Chondrocyte (in vitro differentiated cells): ENCODE data around the gene SFRP5. TPM values are rescaled to one million over a fixed set of nuclear protein-coding genes. Genes with fewer than 3 reads are reported as not detected.

Experiments used
- DNase-seq: peaks from one replicate; pipeline ENCODE4 v3.0.0; 2021; ENCODE audit warnings: mixed read lengths, low spot score
- H3K27ac Mint-ChIP-seq: one replicate; pipeline ENCODE4 v1.8.0; 2021; ENCODE audit warnings: mild to moderate bottlenecking, moderate library complexity, mixed read lengths; ENCODE audit not compliant: unreplicated experiment
- H3K27me3 Mint-ChIP-seq: 2 replicates; pipeline ENCODE4 v1.8.0; 2021; ENCODE audit warnings: low read depth, mixed read lengths
- H3K36me3 Mint-ChIP-seq: 2 replicates; pipeline ENCODE4 v1.8.0; 2021; ENCODE audit warnings: low read depth, mixed read lengths
- H3K4me1 Mint-ChIP-seq: 2 replicates; pipeline ENCODE4 v1.8.0; 2021; ENCODE audit warnings: low read depth, mild to moderate bottlenecking, mixed read lengths
- H3K4me3 Mint-ChIP-seq: one replicate; pipeline ENCODE4 v1.8.0; 2021; ENCODE audit warnings: mild to moderate bottlenecking, moderate library complexity, mixed read lengths; ENCODE audit not compliant: unreplicated experiment
- H3K9me3 Mint-ChIP-seq: 2 replicates; pipeline ENCODE4 v1.8.0; 2021; ENCODE audit warnings: low read depth, mixed read lengths
- CTCF ChIP-seq: fragments of 200-600 bp; sonication (generic); IDR thresholded peaks from 2 replicates; pipeline ENCODE4 v1.5.0; 2021; ENCODE audit warnings: antibody characterized with exemption, mild to moderate bottlenecking, moderate library complexity
- total RNA-seq: library from RNA; stranded (reverse); gene quantifications from 3 replicates; pipeline ENCODE4 v1.2.1, GENCODE V29; 2021

The SFRP5 gene
- total RNA-seq, 1 donor from 2014 or later = 0.35 TPM

GRCh38 chr10:97785231-97785630 lies 13.4 kb upstream of the SFRP5 start:
- Mint-ChIP-seq H3K27ac (no peak overlapping the region), H3K9me3 (no peaks in the 10 kb centered on the region), H3K4me3 (no peak overlapping the region), H3K36me3 (no peaks in the 10 kb centered on the region), H3K4me1 (peaks cover 19% of the 10 kb centered on the region), H3K27me3 (peaks cover 17% of the 10 kb centered on the region)
- DNase-seq = no peak
- TF ChIP-seq CTCF = no peak

- H3K27ac Mint-ChIP-seq = no peak overlapping the region
- H3K27me3 Mint-ChIP-seq = peaks cover 15% of the 10 kb centered on the region
- no peaks in the 10 kb centered on the region for H3K9me3 Mint-ChIP-seq
- no peak overlapping the region for H3K4me3 Mint-ChIP-seq
- TF ChIP-seq CTCF = no peak
- peaks cover 19% of the 10 kb centered on the region for H3K4me1 Mint-ChIP-seq
- no peak for DNase-seq
- H3K36me3 Mint-ChIP-seq = no peaks in the 10 kb centered on the region
These were observed 12.5 kb upstream of the SFRP5 start for GRCh38 chr10:97784200-97784810.

- Mint-ChIP-seq H3K4me3 (no peak overlapping the region), H3K36me3 (no peaks in the 10 kb centered on the region), H3K27me3 (peaks cover 9% of the 10 kb centered on the region), H3K4me1 (peaks cover 27% of the 10 kb centered on the region), H3K9me3 (no peaks in the 10 kb centered on the region), H3K27ac (no peak overlapping the region)
- DNase-seq = no peak
- no peak for TF ChIP-seq CTCF
These were observed 10.8 kb upstream of the SFRP5 start for GRCh38 chr10:97782455-97783228.

- H3K27ac Mint-ChIP-seq = no peak overlapping the region
- H3K36me3 Mint-ChIP-seq = no peaks in the 10 kb centered on the region
- H3K27me3 Mint-ChIP-seq = peaks cover 2% of the 10 kb centered on the region
- TF ChIP-seq CTCF = no peak
- H3K9me3 Mint-ChIP-seq = no peaks in the 10 kb centered on the region
- no peak overlapping the region for H3K4me3 Mint-ChIP-seq
- H3K4me1 Mint-ChIP-seq = peaks cover 27% of the 10 kb centered on the region
- no peak for DNase-seq
These were observed 10.0 kb upstream of the SFRP5 start for GRCh38 chr10:97781618-97782331.

GRCh38 chr10:97780841-97781617 lies 9.2 kb upstream of the SFRP5 start:
- Mint-ChIP-seq H3K4me3 (no peak overlapping the region), H3K9me3 (no peaks in the 10 kb centered on the region), H3K27ac (peak overlapping the region; percentile 49), H3K27me3 (no peaks in the 10 kb centered on the region), H3K36me3 (no peaks in the 10 kb centered on the region), H3K4me1 (peaks cover 27% of the 10 kb centered on the region)
- peak; percentile 13 for TF ChIP-seq CTCF
- no peak for DNase-seq
